ENCODE data around the gene NCAPG2.

NCAPG2 gene

DNA sequence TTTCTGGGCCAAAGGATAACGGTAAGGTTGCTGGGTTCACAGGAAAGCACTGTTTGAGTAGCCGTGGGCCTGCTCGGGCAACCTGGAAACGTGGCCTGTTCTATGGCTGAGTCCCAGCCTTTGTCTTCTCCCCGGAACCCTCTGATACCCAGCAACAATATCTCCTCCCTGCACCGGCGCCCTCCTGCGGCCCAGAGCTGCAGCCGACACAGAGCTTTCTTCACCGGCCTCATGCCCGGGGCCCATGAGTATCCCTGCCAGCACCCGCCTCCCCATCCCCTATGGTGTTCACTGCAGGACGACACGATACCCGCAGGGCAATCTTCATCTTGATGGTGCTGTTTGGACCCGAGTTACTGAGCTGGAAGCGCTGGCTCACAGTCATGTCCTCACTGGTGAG, 38.6 kb upstream of the NCAPG2 start:
- TF ChIP-seq, protein P1, sequence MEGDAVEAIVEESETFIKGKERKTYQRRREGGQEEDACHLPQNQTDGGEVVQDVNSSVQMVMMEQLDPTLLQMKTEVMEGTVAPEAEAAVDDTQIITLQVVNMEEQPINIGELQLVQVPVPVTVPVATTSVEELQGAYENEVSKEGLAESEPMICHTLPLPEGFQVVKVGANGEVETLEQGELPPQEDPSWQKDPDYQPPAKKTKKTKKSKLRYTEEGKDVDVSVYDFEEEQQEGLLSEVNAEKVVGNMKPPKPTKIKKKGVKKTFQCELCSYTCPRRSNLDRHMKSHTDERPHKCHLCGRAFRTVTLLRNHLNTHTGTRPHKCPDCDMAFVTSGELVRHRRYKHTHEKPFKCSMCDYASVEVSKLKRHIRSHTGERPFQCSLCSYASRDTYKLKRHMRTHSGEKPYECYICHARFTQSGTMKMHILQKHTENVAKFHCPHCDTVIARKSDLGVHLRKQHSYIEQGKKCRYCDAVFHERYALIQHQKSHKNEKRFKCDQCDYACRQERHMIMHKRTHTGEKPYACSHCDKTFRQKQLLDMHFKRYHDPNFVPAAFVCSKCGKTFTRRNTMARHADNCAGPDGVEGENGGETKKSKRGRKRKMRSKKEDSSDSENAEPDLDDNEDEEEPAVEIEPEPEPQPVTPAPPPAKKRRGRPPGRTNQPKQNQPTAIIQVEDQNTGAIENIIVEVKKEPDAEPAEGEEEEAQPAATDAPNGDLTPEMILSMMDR (IDR thresholded peaks at IDR 0.05; ENCODE audit: low read depth, low read length, missing control alignments): no peak
- no peak overlapping the region for H3K4me3 ChIP-seq (ENCODE audit: low read depth, low read length)
- no peak for DNase-seq
- no peaks in the 10 kb centered on the region for H3K27me3 ChIP-seq (replicated peaks)
- peaks cover 52% of the 10 kb centered on the region for H3K36me3 ChIP-seq (replicated peaks)
- in situ Hi-C loops (cut with HindIII; ENCODE audit: low pct_ligation_motif_present, low sequenced_read_pairs): no loop called here
- no peak overlapping the region for H3K27ac ChIP-seq

DNA sequence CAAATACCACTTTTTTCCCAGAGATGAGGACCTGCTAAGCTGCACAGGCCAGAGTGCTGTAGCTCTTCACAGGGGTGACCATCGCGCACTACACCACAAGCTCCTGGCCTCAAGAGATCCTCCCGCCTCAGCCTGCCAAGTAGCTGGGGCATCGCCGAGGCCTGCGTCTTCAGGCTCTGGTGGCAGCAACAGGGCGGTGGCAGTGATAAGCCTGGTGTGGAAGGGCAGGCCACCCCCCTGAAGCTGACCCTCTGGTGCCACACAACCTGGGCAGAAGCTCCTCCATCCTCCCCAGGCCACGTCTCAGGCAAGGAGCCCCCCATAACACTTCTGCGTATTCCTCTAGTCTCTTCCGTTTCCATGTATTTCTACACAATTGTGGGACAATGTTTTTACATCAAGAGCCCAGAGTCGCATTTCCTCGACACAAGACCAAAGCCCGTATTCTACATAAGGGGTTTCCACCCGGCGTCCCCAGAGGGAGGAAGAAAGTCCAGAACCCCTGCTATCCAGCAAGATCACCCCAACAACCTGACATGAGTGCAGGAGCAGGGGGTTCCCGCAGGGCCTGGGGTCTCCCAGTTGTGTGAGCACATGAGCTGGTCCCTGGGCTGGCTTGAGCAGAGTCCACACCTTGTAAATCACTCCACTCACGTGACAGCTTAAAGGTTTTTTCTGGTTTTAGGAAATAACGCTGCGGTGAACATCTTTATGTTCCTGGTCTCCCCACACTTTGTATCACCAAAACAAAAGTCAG, 37.6 kb upstream of the NCAPG2 start:
- peaks cover 44% of the 10 kb centered on the region for H3K36me3 ChIP-seq (replicated peaks)
- DNase-seq: no peak

DNA sequence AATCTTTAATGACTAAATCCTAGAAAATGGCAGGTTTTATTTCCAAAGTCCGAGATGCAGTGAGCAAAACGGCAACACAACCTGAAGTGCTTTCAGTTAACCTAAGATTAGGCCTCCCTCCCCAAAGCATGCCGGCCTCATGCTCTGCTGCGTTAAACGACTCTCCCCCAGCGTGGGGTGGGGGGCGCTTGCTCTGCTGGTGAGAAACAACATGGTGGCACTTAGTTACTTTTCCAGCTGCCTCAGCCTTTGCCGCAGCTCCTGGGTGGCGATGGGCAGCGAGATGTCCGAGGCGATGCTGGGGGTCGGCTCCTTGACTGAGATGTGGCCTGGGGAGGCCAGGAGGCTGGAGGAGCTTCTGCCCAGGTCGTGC, 36.7 kb upstream of the NCAPG2 start:
- Histone ChIP-seq H3K27ac (peak overlapping the region; percentile 87), H3K36me3 (replicated peaks) (peaks cover 43% of the 10 kb centered on the region), H3K4me3 (ENCODE audit: low read depth, low read length) (no peak overlapping the region), H3K27me3 (replicated peaks) (no peaks in the 10 kb centered on the region)
- in situ Hi-C loops (cut with HindIII; ENCODE audit: low pct_ligation_motif_present, low sequenced_read_pairs): no loop called here
- DNase-seq: no peak
- TF ChIP-seq, protein P1 (IDR thresholded peaks at IDR 0.05; ENCODE audit: low read depth, low read length, missing control alignments): no peak

More for the DNA sequence above, 37.6 kb upstream of the NCAPG2 start:
- in situ Hi-C loops (cut with HindIII; ENCODE audit: low pct_ligation_motif_present, low sequenced_read_pairs): no loop called here
- H3K27me3 ChIP-seq (replicated peaks): no peaks in the 10 kb centered on the region
- no peak overlapping the region for H3K27ac ChIP-seq
- TF ChIP-seq, protein P1 (IDR thresholded peaks at IDR 0.05; ENCODE audit: low read depth, low read length, missing control alignments): no peak
- H3K4me3 ChIP-seq (ENCODE audit: low read depth, low read length): no peak overlapping the region

DNA sequence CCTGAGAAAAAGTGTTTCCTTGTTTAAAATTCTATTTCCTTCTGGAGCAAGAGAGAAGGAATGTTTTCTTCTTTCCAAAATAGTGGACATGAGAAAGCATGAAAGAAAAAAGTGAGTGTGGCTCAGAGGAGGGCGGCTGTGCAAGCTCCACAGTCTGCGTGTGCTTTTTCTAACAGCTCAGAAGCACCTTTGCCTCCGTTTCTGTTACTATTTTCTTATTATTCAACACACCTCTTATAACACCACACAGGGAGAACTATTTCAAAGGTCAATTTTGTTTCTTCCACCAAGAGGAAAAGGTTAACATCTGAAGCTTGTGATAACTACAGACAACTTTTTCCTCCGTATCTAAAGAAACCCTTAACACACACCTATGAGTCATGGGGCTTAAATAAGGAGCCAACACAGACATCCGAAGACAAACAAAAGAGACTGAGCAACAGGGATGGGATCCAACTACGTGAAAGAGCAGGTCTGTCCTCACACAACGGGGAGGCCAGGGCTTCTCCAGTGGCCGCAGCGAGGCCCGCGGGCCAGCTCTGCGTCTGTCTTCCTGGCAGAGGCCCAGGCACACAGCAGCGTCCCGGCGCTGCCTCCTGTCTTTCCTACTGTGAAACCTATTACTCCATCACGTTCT, 36.2 kb upstream of the NCAPG2 start:
- peak overlapping the region; percentile 87 for H3K27ac ChIP-seq
- H3K4me3 ChIP-seq (ENCODE audit: low read depth, low read length): no peak overlapping the region
- H3K36me3 ChIP-seq (replicated peaks): peaks cover 39% of the 10 kb centered on the region
- no peaks in the 10 kb centered on the region for H3K27me3 ChIP-seq (replicated peaks)
- DNase-seq: peak; percentile 87
- TF ChIP-seq, protein P1 (IDR thresholded peaks at IDR 0.05; ENCODE audit: low read depth, low read length, missing control alignments): peak; percentile 34
- in situ Hi-C loops (cut with HindIII; ENCODE audit: low pct_ligation_motif_present, low sequenced_read_pairs): no loop called here

DNA sequence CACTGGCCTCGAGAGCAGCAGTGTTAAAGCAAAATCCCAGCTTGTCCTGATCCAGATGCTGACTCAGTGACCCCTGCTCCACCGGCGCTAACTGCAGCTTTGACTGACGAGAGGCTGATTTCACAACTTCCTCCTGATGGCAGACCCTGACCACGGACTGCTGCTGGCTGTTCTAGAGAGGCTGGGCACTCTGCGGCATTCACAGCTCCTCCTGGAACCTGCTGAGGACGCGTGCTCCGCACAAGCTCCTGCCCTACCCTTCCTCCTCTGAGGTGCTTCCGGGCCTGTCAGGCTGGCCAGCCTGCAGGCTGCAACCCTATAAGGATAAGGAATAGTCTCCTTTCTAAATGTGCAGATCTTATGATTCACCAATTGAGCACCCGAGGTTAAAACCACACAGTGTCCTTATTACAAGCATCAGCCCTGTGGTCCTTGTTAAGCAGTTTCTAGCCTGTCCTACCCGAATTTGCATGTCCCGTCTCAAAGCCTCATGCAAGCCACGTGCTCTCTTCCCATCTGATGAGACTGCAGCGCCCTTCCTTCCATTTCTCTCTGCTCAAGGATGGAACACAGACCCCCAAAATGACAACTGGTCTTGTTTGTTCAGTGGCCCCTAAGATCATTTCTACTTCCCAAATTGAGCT, 35.5 kb upstream of the NCAPG2 start:
- Histone ChIP-seq H3K27me3 (replicated peaks) (no peaks in the 10 kb centered on the region), H3K27ac (peak overlapping the region; percentile 87), H3K4me3 (ENCODE audit: low read depth, low read length) (no peak overlapping the region), H3K36me3 (replicated peaks) (peaks cover 39% of the 10 kb centered on the region)
- TF ChIP-seq, protein P1 (IDR thresholded peaks at IDR 0.05; ENCODE audit: low read depth, low read length, missing control alignments): peak; percentile 11
- peak; percentile 84 for DNase-seq
- in situ Hi-C loops (cut with HindIII; ENCODE audit: low pct_ligation_motif_present, low sequenced_read_pairs): no loop called here
